Articular chondrocyte of knee joint (primary cell): ENCODE data around the gene CTNNB1. TPM values are rescaled to one million over a fixed set of nuclear protein-coding genes. Genes with fewer than 3 reads are reported as not detected.

Experiments used
- small RNA-seq: library from RNA; depleted of rRNA; stranded (forward); fragments of <200 nt; gene quantifications from one replicate; pipeline ENCODE3, GENCODE V24; 2012
- total RNA-seq: library from RNA; depleted of rRNA; stranded (reverse); fragments of >200 nt; gene quantifications from 2 replicates; pipeline ENCODE4 v1.2.3, GENCODE V29; 2012

The CTNNB1 gene
- 1,018 and 1,032 TPM in 2 replicates for total RNA-seq

DNA sequence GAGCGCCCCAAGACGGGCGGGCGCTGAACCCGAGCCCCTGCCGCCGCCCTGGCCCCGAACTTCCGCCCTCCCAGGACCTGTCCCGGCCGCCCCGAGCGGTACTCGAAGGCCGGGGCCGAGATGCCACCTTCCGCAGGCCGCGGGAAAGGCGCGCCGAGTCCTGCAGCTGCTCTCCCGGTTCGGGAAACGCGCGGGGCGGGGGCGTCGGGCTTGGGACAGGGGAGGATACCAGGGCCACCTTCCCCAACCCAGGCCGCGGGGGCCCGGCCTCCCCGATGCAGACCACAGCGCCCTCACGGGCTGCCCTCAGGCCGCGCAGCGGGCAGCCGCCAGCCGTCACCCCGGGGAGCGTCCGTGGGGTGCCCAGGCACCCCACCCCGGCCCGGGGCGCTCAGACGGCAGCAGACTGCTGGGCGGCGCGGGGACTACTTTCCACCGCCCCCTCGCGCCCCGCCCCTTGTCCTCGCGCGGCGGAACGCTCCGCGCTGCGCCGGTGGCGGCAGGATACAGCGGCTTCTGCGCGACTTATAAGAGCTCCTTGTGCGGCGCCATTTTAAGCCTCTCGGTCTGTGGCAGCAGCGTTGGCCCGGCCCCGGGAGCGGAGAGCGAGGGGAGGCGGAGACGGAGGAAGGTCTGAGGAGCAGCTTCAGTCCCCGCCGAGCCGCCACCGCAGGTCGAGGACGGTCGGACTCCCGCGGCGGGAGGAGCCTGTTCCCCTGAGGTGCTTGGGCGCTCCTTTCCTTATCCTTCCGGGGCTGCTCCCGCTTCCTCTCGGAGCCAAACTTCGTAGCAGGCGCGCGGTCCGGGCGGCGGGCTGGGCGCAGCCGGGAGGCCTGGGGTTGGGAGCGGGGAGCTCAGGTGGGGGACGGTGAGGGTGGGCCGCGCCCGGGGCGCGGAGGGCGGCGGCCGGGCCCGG is at the start of gene CTNNB1:
Gene CTNNB1, plus strand, starts transcription at position 556 of the 916 bp plus-strand sequence. CDS start 24,564 bp downstream, outside the sequence.

Small RNAs within 50 kb of the gene (small RNA-seq; reads per million reads assigned to genes)
- not detected for gene MRPS31P1
